Choroid plexus epithelial cell (primary cell): ENCODE results near the gene EIF1AD.

Experiments used
- DNase-seq: peaks from one replicate; pipeline ENCODE4 v3.0.0-alpha.2; 2010; ENCODE audit warnings: low read depth
- H3K4me3 ChIP-seq: 2 replicates; pipeline ENCODE4 v1.5.1; 2011; ENCODE audit warnings: low read depth, mild to moderate bottlenecking, control low read depth, low read length, moderate library complexity
- CTCF ChIP-seq: conservative IDR thresholded peaks from 2 replicates; pipeline ENCODE4 v1.5.1; 2011; ENCODE audit warnings: low read depth, mild to moderate bottlenecking, control low read depth, inconsistent platforms, low read length, moderate library complexity

EIF1AD gene

DNA sequence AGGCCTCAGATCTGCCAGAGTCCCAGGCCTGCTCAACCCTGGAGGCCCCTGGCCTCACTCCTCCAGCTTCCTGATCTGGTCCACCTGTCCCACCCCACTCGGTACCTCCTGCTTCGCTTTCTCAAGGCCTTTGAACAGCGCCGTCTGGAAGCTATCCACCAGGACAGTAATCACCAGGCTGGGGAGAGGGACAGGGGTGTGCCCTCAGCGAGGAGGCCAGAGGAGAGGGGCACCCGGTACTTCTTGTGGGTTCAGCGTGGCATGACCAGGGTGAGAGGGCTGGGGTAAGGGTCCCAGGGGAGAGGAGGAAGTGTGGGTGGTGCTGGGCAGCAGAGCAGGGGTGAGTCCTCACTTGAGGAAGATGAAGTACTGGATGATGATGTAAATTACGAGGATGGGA, 18.3 kb upstream of the EIF1AD start:
- H3K4me3 ChIP-seq = no peak overlapping the region
- DNase-seq = no peak
- no peak for TF ChIP-seq CTCF

- no peak for TF ChIP-seq CTCF
- no peak for DNase-seq
- H3K4me3 ChIP-seq = no peak overlapping the region
Observed at GRCh38 chr11:66017321-66017720, 15.4 kb upstream of the EIF1AD start.

DNA sequence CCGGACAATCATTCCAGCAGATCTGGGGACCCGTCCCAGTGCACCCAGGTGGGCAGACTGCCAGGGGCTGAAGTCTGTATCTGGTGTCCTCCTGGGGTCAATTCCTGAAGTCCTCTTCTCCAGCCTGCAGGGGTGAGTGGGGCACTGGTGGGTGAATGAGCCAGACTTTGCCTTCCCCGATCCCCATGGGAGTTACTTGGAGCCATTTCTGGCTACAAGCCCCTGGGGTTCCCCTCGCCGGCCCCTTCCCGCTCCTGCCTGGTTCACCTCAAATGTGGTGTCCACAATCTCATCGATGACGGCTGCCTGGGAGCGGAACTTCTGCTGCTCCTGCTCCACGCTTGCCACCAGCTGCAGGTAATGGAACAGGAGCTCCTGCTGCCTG, 14.8 kb upstream of the EIF1AD start:
- H3K4me3 ChIP-seq = no peak overlapping the region
- DNase-seq = no peak
- no peak for TF ChIP-seq CTCF

DNA sequence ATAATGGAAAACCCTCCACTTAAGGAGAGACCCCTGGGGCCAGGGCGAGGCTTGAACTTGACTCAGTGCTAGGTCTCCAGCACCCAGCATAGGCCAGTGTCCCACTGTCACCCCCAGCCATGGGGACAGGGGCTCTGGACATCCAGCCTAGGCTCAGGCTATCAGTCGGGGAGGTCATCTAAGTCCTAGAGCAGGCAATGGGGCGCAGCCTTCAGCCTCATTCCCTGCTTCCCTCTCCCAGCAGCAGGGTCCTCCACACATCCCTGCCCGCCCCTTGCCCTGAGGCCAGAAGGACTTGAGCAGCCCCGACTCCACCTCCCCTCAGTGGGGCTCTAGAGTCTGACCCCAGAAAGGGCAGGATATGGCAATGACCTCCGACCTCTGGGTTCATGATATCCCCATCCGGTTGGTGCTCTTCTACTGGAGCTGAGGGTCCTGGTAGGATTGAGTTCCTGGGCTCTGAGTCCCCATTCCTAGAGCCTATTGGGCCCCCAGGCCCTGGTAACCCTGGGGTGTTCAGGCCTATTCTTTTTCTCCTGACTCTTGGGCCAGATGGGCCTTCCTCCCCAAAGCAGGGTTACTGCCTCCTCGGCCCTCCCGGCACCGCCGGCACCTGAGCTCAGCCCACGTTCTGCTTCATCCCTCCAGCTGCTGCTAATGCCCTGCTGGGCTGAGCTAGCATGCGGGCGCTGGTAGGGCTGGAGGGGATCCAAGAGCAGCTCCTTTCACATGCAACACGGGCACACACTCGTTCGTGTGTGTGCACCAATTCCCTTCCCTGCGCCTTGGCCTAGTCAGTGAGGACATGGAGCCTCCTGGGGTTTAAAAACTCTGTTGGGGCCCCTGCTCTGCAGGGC, 14.2 kb upstream of the EIF1AD start:
- no peak for TF ChIP-seq CTCF

GRCh38 chr11:66015454-66015881, 13.5 kb upstream of the EIF1AD start:
- no peak overlapping the region for H3K4me3 ChIP-seq
- TF ChIP-seq CTCF = no peak
- DNase-seq = no peak

More for the DNA sequence above, 14.2 kb upstream of the EIF1AD start:
- no peak for DNase-seq
- no peak overlapping the region for H3K4me3 ChIP-seq

DNA sequence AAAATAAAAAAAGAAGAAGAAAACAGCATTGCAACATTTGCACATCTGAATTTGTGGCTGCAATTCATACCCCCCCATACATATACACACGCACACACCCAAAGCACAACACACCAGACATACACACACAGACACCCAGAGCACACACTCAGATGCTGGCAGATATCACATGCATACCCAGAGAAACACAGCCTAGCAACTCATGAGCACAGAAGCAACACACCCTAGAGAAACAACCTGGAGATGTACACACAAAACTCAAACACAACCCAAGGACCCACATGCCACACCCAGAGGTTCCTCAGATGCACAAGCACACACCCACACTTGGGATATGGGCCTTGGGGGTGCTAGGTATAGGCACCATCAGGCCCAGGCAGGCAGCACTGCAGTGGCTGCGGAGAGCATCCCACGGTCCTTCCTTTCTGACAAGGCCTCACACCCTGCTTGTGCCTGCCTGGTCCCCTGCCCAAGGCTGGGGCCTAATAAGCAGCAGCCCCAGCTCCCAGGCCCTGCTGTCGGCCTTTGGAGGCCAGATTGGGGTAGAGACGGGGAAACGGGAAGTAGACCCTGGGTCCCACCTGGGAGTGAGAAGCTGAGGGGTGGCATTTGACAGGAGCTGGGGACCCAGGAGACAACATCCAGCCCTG, 13.0 kb upstream of the EIF1AD start:
- TF ChIP-seq CTCF = no peak
- no peak overlapping the region for H3K4me3 ChIP-seq
- no peak for DNase-seq

DNA sequence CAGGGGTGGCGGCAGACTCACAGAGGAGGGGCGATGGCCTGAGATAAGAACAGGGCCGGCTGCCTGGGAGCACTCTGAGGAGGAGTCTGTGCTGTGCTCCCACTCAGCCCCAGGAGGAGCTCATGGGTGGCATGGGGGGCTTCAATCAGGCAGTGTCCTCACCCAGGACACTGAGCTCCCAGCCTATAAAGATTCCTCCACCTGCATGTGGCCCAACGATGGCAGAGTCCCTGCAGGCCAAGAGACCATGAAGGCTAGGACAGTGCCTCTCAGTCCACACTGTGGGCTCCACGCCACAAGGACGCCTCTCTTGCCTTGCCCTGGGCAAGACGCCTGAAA, 11.8 kb upstream of the EIF1AD start:
- DNase-seq = no peak
- no peak overlapping the region for H3K4me3 ChIP-seq
- no peak for TF ChIP-seq CTCF
